Measurements from ENCODE around the gene NEK8.

NEK8 gene

DNA sequence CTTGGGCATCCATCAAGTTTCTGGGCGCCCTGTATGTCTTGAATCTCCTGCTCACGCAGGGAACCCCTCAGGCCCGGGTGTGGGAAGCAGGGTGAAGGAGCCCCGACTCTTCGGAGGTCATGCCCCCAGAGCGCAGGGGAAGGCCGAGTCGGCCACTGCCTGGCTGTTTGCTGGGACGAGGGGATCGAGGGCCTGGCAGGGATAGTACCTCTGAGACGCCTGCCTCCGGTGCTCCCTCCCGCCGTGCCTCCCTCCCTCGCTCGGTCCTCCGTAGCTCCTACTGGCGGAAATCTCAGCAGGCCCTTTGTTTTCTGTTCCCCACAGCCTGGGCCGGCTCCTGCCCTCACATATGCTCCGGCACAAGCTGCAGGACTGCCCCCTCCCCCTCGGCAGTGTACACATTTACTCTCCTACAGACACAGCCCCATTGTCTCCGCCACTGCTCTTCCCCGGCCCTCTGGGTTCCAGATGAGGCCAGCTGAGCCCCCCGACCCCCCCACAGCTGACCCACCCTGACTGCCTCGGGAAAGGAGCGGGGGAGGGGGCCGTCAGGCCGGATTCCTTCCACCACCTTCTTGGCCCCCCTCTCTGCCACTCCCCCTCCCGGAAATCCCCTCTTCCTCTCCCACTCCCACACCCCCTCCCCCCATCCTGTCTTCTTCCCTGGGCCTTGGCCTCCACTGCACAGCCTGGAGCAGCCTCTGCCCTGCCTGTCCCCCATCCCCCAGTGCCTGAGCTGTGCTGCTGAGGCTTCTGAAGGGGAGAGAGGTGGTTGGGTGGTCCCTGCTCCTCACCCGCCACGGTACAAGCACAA, 16.6 kb downstream of the NEK8 start:
- peak; percentile 58 for DNase-seq (ENCODE audit: low spot score)

DNA sequence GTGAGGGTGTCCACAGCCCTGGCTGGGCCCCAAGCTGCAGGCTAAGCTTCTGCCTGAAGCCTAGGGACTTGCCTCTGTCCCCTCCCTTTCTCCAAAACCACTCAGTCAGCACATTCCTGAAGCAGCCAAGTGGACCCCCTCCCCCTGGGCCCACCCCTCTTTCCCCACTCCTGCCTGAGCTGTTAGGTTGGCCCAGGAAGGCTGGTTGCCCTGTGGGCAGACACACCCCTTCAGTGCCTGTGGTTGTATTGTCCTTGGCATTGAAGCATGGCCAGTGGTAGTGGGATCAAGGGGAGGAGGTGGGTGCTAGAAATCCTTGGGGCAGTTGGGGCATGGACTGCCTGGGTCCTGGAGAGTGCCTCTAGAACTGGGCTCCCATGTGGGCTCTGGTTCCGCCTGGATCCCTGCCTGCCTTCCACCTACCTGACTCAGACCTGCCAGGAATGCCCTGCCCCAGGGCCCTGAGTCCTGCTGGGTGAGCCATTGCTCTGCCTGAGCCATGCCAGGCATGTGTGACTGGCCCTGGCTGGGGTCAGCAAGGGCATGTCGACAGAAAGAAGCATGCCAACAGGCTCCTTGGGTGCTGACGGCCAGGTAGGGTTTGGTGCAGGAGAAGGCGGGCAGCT, 17.3 kb downstream of the NEK8 start:
- DNase-seq (ENCODE audit: low spot score): no peak

DNA sequence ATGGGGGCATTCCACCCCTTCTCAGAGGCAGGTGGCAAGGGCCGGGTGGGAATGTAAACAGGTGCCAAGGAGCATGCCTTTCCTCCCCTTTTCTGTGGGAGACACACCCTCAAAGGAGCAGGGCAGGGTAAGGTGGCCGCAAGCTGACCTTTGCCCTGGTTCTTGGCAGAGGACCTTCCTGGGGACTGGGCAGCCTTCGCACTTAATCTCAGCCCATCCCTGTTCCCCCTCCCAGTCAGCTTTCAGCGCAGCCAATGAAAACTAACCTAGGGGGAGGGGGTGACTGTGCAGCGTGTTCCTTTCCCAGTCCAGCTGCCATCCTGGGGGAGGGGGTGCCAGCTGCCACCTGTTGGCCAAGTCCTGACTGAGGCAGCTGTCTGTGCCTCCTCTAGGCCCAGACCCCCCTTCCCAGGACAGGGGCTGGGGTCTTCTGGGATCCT, 18.0 kb downstream of the NEK8 start:
- DNase-seq (ENCODE audit: low spot score): peak; percentile 80

DNA sequence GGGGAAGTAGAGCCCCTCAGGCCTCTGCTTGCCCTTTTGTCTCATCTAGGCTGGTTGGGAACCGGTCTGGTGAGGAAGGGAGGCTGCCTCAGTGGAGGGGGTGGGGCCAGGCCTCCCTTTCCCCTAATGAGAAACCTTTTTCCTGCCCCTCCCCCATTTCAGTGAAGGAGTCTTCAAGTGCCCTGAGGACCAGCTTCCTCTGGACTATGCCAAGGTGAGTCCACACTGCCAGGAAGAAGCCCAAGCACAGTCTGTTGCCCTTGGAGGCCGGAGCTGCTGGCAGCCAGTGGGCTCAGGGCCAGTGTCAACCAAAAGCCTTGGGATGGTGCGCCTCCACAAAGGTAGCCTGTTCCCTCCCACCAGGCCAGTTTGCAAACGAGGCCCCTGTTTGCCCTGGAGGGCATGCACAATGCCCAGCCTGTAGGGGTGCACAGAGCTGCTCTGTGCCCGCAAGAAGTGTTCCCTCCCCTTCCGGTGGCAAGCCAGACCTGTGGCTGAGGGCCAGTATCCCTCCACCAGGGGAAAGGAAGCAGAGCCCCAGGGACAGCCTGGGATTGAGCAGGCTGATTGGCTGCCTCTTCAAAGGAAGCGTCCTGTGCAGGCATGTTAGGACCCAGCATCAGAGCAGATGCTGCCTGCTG, 18.6 kb downstream of the NEK8 start:
- DNase-seq (ENCODE audit: low spot score): peak; percentile 20

DNA sequence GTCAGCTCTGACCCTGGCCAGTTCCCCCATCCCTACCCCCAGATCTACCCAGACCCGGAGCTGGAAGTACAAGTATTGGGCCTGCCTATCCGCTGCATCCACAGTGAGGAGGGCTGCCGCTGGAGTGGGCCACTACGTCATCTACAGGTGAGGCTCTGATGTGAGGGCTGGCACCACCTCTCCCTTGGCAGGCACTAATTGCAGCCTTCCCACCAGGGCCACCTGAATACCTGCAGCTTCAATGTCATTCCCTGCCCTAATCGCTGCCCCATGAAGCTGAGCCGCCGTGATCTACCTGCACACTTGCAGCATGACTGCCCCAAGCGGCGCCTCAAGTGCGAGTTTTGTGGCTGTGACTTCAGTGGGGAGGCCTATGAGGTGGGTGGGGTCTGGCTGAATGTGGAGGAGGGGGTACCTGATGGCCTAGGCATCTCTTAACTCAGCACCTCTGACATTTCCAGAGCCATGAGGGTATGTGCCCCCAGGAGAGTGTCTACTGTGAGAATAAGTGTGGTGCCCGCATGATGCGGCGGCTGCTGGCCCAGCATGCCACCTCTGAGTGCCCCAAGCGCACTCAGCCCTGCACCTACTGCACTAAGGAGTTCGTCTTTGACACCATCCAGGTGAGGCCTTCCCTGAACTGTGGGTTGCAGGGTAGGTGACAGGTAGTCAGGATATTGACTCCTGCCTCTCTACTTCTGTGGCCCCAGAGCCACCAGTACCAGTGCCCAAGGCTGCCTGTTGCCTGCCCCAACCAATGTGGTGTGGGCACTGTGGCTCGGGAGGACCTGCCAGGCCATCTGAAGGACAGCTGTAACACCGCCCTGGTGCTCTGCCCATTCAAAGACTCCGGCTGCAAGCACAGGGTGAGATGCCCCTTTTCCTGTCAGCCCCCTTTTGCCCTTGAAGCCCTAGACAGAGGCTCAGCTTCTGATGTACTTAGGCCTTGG, 19.5 kb downstream of the NEK8 start:
- no peak for DNase-seq (ENCODE audit: low spot score)

DNA sequence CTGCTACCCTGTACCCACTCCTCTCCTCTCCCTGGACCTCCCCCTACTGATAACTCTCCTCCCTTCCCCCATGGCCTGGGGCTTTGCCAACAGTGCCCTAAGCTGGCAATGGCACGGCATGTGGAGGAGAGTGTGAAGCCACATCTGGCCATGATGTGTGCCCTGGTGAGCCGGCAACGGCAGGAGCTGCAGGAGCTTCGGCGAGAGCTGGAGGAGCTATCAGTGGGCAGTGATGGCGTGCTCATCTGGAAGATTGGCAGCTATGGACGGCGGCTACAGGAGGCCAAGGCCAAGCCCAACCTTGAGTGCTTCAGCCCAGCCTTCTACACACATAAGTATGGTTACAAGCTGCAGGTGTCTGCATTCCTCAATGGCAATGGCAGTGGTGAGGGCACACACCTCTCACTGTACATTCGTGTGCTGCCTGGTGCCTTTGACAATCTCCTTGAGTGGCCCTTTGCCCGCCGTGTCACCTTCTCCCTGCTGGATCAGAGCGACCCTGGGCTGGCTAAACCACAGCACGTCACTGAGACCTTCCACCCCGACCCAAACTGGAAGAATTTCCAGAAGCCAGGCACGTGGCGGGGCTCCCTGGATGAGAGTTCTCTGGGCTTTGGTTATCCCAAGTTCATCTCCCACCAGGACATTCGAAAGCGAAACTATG, 20.4 kb downstream of the NEK8 start:
- no peak for DNase-seq (ENCODE audit: low spot score)

DNA sequence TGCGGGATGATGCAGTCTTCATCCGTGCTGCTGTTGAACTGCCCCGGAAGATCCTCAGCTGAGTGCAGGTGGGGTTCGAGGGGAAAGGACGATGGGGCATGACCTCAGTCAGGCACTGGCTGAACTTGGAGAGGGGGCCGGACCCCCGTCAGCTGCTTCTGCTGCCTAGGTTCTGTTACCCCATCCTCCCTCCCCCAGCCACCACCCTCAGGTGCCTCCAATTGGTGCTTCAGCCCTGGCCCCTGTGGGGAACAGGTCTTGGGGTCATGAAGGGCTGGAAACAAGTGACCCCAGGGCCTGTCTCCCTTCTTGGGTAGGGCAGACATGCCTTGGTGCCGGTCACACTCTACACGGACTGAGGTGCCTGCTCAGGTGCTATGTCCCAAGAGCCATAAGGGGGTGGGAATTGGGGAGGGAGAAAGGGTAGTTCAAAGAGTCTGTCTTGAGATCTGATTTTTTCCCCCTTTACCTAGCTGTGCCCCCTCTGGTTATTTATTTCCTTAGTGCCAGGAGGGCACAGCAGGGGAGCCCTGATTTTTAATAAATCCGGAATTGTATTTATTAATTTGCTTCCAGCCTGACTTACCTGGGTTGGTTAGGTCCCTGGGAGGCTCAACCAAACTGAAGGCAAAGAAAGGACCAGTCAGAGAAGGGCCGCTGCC, 21.1 kb downstream of the NEK8 start:
- DNase-seq (ENCODE audit: low spot score): no peak

DNA sequence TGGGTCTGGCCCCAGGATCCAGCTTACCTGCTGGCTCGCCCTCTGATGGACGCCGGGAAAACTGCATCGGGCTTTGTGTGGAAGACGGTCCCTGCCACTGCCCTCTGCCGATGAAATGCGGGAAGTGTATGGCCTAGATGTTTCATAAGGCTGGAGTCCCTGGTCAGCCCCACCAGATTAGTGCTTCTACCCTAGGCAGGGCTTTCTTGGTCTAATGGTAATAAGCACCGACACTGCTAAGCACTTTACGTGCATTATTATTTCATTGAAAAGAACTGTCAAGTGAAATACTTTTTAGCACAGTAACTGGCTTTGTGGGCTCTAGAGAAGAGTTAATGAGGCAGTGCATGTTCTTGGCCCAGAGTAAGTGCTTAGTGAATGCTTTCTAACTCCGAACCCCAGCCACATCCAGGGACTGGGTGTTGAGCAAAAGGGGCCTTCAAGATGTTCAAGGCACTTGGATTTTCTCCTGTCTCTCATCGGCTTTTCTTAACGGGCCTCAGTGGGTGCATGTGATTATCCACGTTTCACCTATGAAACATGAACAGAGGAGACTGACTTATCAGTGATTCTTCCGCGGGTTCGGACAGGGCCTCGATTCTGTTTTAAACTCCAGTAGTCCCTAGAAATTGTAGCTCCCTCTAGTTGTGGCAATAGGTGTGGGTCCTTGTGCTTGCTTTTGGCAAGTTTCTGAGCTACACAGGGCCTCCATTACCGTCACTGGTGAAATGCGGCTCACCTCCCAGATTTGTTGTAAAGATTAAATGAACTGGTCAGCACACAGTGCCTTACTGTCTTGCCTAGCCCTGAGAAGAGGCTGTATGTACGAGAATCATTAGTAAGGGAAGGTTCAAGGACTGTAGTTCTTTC, 21.8 kb downstream of the NEK8 start:
- peak; percentile 93 for DNase-seq (ENCODE audit: low spot score)

DNA sequence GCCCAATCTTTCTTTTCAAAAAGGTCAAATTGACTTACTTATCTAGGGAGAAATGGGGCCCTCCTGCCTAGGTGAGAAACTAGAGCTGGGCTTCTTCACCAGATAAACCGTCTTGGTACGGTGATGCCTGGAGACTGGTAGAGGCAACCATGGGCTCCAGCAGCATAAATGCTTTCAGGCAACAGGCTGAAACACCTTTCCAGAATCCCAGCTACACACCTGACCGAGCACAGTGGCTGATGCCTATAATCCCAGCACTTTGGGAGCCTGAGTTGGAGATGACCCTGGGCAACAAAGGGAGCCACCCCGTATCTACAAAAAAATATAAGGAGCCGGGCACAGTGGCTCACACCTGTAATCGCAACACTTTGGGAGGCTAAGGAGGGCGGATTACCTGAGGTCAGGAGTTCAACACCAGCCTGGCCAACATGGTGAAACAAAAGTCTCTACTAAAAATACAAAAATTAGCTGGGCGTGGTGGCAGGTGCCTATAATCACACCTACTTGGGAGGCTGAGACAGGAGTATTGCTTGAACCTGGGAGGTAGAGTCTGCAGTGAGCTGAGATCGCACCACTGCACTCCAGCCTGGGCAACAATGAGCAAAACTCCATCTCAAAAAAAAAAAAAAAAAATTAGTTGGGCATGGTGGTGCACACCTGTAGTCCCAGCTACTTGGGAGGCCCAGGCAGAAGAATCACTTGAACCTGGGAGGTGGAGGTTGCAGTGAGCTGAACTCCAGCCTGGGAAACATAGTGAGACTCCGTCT, 23.2 kb downstream of the NEK8 start:
- no peak for DNase-seq (ENCODE audit: low spot score)

DNA sequence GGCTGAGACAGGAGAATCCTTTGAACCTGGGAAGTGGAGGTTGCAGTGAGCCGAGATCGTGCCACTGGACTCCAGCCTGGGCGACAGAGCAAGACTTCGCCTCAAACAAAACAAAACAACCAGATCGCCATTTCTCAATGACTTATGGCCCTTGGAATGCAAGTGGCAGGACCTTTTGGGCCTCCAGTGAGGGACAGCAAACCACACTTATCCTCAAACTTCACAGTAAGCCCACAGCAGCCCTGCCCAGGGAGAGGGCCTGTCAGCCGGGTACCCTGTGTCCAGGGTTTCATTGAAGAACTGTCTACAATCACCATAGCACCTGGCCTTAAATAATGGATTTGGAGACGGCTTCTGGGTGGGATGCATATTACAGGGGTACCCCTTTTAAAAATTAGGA, 26.9 kb downstream of the NEK8 start:
- no peak for DNase-seq (ENCODE audit: low spot score)

DNA sequence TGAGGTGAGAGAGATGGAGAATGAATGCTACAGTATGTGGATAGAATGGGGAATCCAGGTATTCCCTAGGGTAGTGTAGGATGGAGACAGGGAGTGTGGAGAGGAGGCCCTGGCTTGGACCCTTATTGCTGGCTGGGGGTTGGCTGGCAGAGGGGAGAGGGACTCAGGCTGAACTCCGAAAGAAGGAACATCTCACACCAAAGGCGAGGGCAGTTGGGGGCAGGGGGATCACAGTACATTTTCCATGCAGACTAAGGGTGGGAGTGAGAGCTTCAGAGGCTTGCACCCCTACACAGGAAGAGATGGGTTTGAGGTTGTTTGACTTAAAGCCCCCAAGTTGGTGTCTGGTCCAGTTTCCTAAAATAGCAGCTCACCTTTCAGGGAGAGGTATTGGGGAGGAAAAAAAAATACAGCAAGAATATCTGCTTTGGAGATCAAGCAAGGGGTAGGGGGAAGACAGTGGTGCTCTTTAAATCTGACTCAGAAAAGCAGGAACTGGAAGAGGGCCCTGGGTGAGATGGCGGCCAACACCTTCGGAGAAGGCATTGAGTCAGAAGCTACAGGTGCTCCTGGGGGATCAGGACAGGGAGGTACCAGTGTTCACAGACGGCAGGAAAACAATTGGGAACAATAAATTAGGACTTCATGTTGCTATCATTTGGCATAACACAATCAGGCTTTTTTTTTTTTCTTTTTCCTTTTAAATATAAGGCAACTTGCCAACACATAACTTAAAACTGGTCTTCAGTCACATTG, 27.6 kb downstream of the NEK8 start:
- no peak for DNase-seq (ENCODE audit: low spot score)

DNA sequence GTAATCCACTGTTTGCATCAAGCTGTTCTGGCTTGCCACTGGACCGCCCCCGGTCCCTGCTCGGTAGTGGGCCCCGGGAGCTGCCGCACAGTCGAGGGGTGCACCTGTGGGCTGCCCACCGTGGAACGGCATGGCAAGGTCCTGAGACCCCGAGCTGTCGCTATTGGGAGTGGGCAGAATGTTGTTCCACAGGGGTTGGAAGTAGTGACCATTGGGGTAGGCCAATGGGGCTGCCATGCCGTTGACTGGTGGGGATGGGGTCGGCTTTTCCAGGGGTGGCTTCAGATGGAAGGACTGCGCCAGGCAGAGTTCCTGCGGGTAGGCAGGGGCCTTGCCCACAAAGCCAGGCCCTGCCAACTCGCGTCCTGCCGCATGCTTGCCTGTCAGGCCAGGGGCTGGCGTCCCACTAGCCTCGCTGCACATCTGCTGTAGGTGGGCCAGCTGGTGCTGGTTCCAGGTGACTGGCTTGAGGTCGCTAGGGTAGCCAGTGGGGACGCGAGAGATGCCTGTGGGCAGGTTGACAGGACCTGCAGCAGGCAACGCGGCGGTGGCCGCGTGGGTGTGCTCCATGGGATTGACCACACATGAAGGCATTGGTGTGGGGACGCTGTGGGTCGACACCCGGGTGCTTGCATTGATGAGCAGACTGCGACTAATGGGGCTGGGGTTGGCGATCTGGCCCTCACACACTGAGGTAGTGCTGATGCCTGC, 30.0 kb downstream of the NEK8 start:
- no peak for DNase-seq (ENCODE audit: low spot score)

DNA sequence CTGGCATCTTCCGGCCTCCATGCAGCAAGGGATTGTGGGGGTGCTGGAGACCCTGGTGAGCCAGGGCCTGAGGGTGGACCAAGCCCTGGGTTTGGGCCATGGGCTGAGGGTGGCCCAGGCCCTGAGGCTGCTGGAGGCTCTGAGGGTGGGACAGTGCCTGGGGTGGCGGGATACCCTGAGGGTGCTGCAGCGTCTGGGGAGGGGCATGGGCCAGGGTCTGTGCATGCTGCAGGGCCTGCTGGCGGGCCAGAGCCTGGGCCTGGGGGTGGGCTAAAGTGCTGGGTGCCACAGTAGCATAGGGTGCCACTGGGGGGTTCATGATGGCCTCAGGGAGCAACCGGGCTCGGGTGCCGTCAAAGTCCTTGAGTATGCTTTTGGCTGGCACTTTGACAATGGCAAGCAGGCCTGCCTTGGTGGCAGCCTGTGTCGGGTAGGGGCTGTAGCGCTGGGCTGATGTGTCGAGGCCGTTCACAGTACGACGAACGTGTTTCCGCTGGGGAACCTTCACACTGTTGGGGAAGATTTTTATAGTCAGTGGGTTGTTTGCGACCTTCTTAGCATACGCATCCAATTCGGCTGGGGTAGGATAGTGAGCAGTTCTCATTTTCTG, 30.8 kb downstream of the NEK8 start:
- DNase-seq (ENCODE audit: low spot score): no peak

DNA sequence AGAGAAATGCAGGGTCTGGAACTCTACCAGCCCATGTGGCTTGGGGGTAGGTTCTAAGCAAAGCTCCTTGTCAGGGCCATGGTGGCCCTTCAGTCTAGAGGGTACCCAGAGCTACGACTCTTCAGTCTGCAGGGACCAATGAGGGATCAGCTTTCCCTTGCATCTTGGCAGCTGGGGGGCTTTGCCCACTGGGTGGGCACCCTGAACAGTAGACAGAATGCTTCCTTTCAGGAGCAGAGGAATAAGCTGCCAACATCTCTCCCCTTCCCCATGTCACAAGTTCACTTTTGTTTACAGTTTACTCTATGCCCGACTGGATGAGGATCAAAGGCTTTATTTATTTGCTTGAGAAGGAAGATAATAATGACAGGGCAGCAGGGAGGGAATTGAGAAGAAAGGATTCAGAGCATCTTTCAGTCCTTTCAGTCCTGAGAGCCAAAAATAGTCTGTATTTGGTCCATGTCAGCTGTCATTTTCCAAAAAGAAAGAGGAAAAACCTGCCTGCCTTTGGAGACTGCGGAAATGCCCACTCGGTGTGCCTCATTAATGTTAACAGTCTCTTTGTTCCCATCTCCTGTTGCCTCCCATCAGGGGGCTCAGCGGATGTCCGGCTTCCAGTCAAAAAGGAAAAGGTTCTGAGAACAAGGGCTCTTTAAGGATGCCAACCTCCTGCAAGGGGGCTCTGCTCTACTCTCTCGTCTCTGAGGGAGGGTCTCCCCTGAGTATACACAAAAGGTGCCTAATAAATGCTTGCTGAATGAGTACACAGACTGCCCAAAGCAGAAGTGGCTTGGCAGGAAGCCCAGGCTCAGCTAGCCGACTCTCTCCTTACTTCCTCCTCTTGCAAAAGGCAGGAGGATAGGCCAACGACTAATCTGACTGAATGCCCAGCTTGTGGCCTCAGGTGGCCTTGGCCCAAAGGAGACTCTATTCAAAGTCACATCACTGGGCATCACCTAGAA, 32.3 kb downstream of the NEK8 start:
- DNase-seq (ENCODE audit: low spot score): no peak

DNA sequence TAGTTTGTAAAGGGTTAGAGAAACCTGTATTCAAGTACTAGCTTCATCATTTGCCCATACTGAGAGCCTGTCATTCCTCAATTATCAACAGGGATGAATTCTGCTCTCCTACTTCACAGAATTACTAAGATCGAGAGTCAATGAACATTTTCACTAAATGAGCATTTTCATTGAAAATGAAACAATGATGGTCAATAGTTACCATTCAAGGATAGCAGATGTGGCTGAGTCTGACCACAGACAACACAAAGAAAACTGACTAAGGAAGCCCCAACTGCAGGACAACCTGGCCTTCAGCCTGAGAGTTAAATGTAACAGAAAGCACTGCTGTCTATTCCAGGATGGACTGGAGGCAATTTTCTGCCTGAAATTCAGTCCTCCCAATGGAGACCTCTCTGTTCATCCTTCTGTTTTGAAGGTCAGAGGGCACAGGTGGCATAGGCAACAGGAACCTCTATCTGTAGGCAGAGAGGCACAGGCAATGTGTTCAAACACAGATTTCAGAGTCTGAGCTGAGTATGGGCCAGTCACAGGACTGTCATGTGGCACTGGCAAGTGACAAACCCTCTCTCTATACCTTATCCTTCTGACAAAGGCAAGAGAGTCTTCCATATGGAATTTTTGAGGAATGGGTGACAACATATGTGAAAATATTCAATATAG, 34.7 kb downstream of the NEK8 start:
- no peak for DNase-seq (ENCODE audit: low spot score)
